Nephron progenitor cell (in vitro differentiated cells): ENCODE measurements around the gene SLC36A1.

ENCODE experiments used
- DNase-seq: peaks from one replicate; pipeline ENCODE4 v3.0.0; 2021
- H3K27ac Mint-ChIP-seq: 2 replicates; pipeline ENCODE4 v1.8.0; 2021; ENCODE audit warnings: mild to moderate bottlenecking, moderate library complexity, mixed read lengths
- H3K27me3 Mint-ChIP-seq: 2 replicates; pipeline ENCODE4 v1.8.0; 2021; ENCODE audit warnings: mild to moderate bottlenecking, low read depth, mixed read lengths; ENCODE audit not compliant: poor library complexity
- H3K36me3 Mint-ChIP-seq: 2 replicates; pipeline ENCODE4 v1.8.0; 2021; ENCODE audit warnings: low read depth, mixed read lengths
- H3K4me1 Mint-ChIP-seq: 2 replicates; pipeline ENCODE4 v1.8.0; 2021; ENCODE audit warnings: mixed read lengths
- H3K4me3 Mint-ChIP-seq: 2 replicates; pipeline ENCODE4 v1.8.0; 2021; ENCODE audit warnings: mild to moderate bottlenecking, moderate library complexity, mixed read lengths
- H3K9me3 Mint-ChIP-seq: 2 replicates; pipeline ENCODE4 v1.8.0; 2021; ENCODE audit warnings: mild to moderate bottlenecking, moderate library complexity, mixed read lengths
- CTCF ChIP-seq: fragments of 200-600 bp; sonication (generic); IDR thresholded peaks from 2 replicates; pipeline ENCODE4 v1.5.0; 2021; ENCODE audit warnings: antibody characterized with exemption

SLC36A1 gene

DNA sequence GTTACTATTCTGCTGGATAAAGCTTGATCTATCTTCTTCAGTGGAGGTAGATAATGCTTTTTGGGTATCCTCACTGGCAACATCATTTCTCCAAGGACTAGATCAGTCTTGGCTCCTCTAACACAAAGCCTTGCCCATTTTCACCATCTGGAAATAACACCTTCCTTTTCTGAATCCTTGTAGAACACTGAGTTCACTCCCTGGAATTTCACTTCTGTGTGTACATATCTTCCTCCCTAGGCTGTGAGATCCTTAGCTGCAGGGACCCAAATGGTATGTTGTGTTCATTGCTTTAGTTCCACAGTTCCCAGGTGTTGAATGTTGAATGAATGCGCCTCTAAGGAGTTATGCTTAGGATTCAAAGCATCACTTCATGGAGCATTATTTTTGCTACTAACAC is 16.7 kb upstream of the SLC36A1 start:
- Mint-ChIP-seq H3K27ac (no peak overlapping the region), H3K4me1 (no peaks in the 10 kb centered on the region), H3K36me3 (no peaks in the 10 kb centered on the region), H3K9me3 (peaks cover 16% of the 10 kb centered on the region), H3K27me3 (peaks cover 3% of the 10 kb centered on the region), H3K4me3 (no peak overlapping the region)
- no peak for TF ChIP-seq CTCF
- no peak for DNase-seq

GRCh38 chr5:151431666-151432065 is 15.7 kb upstream of the SLC36A1 start:
- peaks cover 16% of the 10 kb centered on the region for H3K9me3 Mint-ChIP-seq
- no peak overlapping the region for H3K4me3 Mint-ChIP-seq
- no peak overlapping the region for H3K27ac Mint-ChIP-seq
- H3K27me3 Mint-ChIP-seq: no peaks in the 10 kb centered on the region
- no peaks in the 10 kb centered on the region for H3K4me1 Mint-ChIP-seq
- H3K36me3 Mint-ChIP-seq: no peaks in the 10 kb centered on the region
- DNase-seq: no peak
- TF ChIP-seq CTCF: no peak

DNA sequence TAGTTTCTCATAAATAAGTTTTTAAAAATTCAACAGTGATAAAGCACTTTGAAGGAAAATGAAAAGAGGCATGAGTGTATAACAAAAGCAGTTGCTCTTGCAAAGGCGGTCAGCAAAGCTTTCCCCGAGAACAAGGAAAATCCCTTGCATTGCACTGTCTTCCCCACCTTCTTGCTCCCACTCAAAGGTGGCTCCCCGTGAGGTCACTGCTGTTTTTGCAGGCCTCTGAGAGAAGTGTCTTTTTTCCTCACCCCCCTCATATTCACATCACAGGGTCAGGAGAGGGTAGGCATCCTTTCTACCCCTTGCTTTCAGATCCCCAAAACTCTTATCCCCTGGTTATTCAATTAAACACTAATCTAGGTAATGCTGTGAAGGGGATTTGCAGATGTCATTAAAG is 15.2 kb upstream of the SLC36A1 start:
- no peaks in the 10 kb centered on the region for H3K4me1 Mint-ChIP-seq
- DNase-seq: no peak
- no peaks in the 10 kb centered on the region for H3K36me3 Mint-ChIP-seq
- TF ChIP-seq CTCF: no peak
- no peaks in the 10 kb centered on the region for H3K27me3 Mint-ChIP-seq
- peaks cover 16% of the 10 kb centered on the region for H3K9me3 Mint-ChIP-seq
- H3K27ac Mint-ChIP-seq: peak overlapping the region; percentile 59
- no peak overlapping the region for H3K4me3 Mint-ChIP-seq

- no peak for DNase-seq
- H3K9me3 Mint-ChIP-seq: peaks cover 20% of the 10 kb centered on the region
Observed at GRCh38 chr5:151434570-151435237, 12.7 kb upstream of the SLC36A1 start.

DNA sequence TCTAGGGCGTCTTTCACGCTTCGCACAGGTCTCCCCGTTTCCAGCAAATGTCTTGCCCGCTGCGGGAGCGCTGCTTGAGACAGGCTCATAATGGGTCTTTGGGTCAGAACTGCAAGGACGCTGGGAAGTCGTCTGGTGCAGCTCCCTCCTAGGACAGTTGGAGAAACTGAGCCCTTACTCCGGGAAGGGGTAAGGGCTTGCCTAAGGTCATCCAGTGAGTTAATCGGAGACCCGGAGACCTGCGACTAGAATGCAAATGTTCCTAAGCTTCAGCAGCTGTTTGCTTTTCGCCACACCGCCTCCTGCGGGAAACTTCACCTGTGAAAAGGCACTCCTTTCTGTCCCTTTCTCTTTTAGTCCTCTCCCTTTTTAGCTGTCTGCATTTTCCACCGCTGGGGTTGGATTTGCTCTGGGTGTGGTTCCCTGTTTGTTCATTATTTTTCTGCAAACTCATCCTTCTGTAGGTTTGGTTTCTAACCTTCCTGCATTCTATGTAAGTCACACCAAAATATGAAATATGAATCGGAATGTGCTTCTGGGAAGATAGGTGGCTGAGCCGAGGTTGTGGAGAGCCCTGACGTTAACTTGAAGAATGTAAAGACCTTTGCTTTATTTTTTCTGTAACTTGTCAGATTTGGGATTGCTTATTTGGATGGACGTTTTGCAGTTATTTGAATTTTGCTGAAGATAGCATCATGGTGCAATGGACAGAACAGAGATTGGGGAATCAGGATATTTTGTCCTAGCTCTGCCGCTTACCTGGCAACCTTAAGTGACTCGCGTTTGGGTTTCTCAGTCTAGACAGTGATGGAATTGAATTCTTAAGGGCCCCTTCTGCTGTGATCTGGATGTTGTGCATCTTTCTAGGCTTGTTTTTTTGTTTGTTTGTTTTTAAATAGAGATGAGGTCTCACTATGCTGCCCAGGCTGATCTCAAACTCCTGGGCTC is 909 bp downstream of the SLC36A1 start:
- no peaks in the 10 kb centered on the region for H3K36me3 Mint-ChIP-seq
- H3K27me3 Mint-ChIP-seq: peaks cover 26% of the 10 kb centered on the region
- peaks cover 27% of the 10 kb centered on the region for H3K4me1 Mint-ChIP-seq
- peak overlapping the region; percentile 18 for H3K27ac Mint-ChIP-seq
- DNase-seq: peak; percentile 21
- no peaks in the 10 kb centered on the region for H3K9me3 Mint-ChIP-seq
- peak; percentile 8 for TF ChIP-seq CTCF
- peak overlapping the region; percentile 94 for H3K4me3 Mint-ChIP-seq

More at GRCh38 chr5:151434570-151435237, 12.7 kb upstream of the SLC36A1 start:
- no peak overlapping the region for H3K4me3 Mint-ChIP-seq
- no peaks in the 10 kb centered on the region for H3K4me1 Mint-ChIP-seq
- H3K27ac Mint-ChIP-seq: no peak overlapping the region
- peaks cover 4% of the 10 kb centered on the region for H3K27me3 Mint-ChIP-seq
- H3K36me3 Mint-ChIP-seq: no peaks in the 10 kb centered on the region
- TF ChIP-seq CTCF: no peak
